HEK293 (cell line): ENCODE data around the gene TNS3.

ENCODE experiments used
- CTCF ChIP-seq: fragments of 450-650 bp; formaldehyde crosslinking; IDR thresholded peaks from 2 replicates; pipeline ENCODE4 v1.5.1; 2016; ENCODE audit warnings: missing biosample characterization, missing genetic modification characterization
- REST ChIP-seq: fragments of 450-650 bp; formaldehyde crosslinking; IDR thresholded peaks from 2 replicates; pipeline ENCODE4 v1.5.1; 2016; ENCODE audit warnings: missing biosample characterization, missing genetic modification characterization
- ZNF121 ChIP-seq: fragments of 450-650 bp; formaldehyde crosslinking; IDR thresholded peaks from 2 replicates; pipeline ENCODE4 v1.5.1; 2016; ENCODE audit warnings: missing biosample characterization, missing genetic modification characterization
- ZNF292 ChIP-seq: fragments of 450-650 bp; formaldehyde crosslinking; IDR thresholded peaks from 2 replicates; pipeline ENCODE4 v1.5.1; 2016; ENCODE audit warnings: low read depth, missing biosample characterization, missing genetic modification characterization, borderline replicate concordance
- ZNF335 ChIP-seq: fragments of 450-650 bp; formaldehyde crosslinking; conservative IDR thresholded peaks from 2 replicates; pipeline ENCODE4 v1.5.1; 2016; ENCODE audit warnings: missing biosample characterization, missing genetic modification characterization
- ZNF704 ChIP-seq: fragments of 450-650 bp; formaldehyde crosslinking; IDR thresholded peaks from 2 replicates; pipeline ENCODE4 v1.5.1; 2016; ENCODE audit warnings: missing biosample characterization, missing genetic modification characterization

- TF ChIP-seq CTCF (tag by site-specific recombination) (no peak), REST (no peak), ZNF335 (tag by site-specific recombination) (no peak), ZNF292 (tag by site-specific recombination) (no peak), ZNF121 (tag by site-specific recombination) (no peak), ZNF704 (tag by site-specific recombination) (no peak)
These were observed 234.6 kb downstream of the TNS3 start for GRCh38 chr7:47347346-47347745.
